DOHH2 (cell line): ENCODE data around the gene BHLHE41.

Source experiments
- H3F3A ChIP-seq: fragments of 200-600 bp; sonication (generic), shearing (Covaris generic); 2 replicates; pipeline ENCODE4 v1.6.0; 2016; ENCODE audit warnings: antibody characterized with exemption, mild to moderate bottlenecking; ENCODE audit not compliant: control insufficient read depth, insufficient read depth
- H3K27ac ChIP-seq: fragments of 200-600 bp; sonication (generic); 2 replicates; pipeline ENCODE4 v1.5.1; 2014; ENCODE audit warnings: low read depth, mild to moderate bottlenecking, low read length, moderate library complexity
- H3K27me3 ChIP-seq: fragments of 200-600 bp; sonication (generic); 2 replicates; pipeline ENCODE4 v1.6.1; 2014; ENCODE audit warnings: mild to moderate bottlenecking, low read length, mixed read lengths; ENCODE audit not compliant: control insufficient read depth
- H3K36me3 ChIP-seq: fragments of 200-600 bp; sonication (generic); 2 replicates; pipeline ENCODE4 v1.6.1; 2014; ENCODE audit warnings: mild to moderate bottlenecking, low read length, moderate library complexity, mixed read lengths; ENCODE audit not compliant: control insufficient read depth
- H3K4me1 ChIP-seq: fragments of 200-600 bp; sonication (generic); 2 replicates; pipeline ENCODE4 v1.6.1; 2014; ENCODE audit warnings: mild to moderate bottlenecking, low read length, mixed read lengths; ENCODE audit not compliant: control insufficient read depth
- H3K4me2 ChIP-seq: fragments of 200-600 bp; sonication (generic); 2 replicates; pipeline ENCODE4 v1.6.0; 2014; ENCODE audit warnings: mild to moderate bottlenecking, low read length, moderate library complexity
- H3K4me3 ChIP-seq: fragments of 200-600 bp; sonication (generic); 2 replicates; pipeline ENCODE4 v1.5.1; 2014; ENCODE audit warnings: mild to moderate bottlenecking, low read length, mixed read lengths
- H3K79me2 ChIP-seq: fragments of 200-600 bp; sonication (generic); 2 replicates; pipeline ENCODE4 v1.6.1; 2014; ENCODE audit warnings: mild to moderate bottlenecking, low read length, mixed read lengths; ENCODE audit not compliant: control insufficient read depth
- H3K9me2 ChIP-seq: fragments of 200-600 bp; sonication (generic); replicated peaks from 2 replicates; pipeline ENCODE4 v1.6.1; 2014; ENCODE audit warnings: mild to moderate bottlenecking, low read length, mixed read lengths; ENCODE audit not compliant: control insufficient read depth
- H3K9me3 ChIP-seq: fragments of 200-600 bp; sonication (generic); 2 replicates; pipeline ENCODE4 v1.6.1; 2014; ENCODE audit warnings: antibody characterized with exemption, low read length, mixed read lengths; ENCODE audit not compliant: control insufficient read depth, insufficient read depth
- H4K20me1 ChIP-seq: fragments of 200-600 bp; sonication (generic); 2 replicates; pipeline ENCODE4 v1.6.0; 2014; ENCODE audit warnings: low read depth, mild to moderate bottlenecking, antibody characterized with exemption, low read length, moderate library complexity; ENCODE audit not compliant: control insufficient read depth, insufficient read depth
- CTCF ChIP-seq: fragments of 200-600 bp; sonication (generic); IDR thresholded peaks from one replicate; pipeline ENCODE4 v1.5.1; 2014; ENCODE audit warnings: antibody characterized with exemption, mild to moderate bottlenecking, low read depth, low read length; ENCODE audit not compliant: poor library complexity, severe bottlenecking
- EZH2phosphoT487 ChIP-seq: fragments of 200-600 bp; sonication (generic); IDR thresholded peaks from 2 replicates; pipeline ENCODE4 v1.6.1; 2017; ENCODE audit warnings: borderline replicate concordance, mild to moderate bottlenecking, antibody characterized with exemption, low read length, moderate library complexity, mixed read lengths

Gene BHLHE41

GRCh38 chr12:26130728-26131127 lies 5.9 kb upstream of the BHLHE41 start:
- peaks cover 22% of the 10 kb centered on the region for H3K4me1 ChIP-seq
- H3K27me3 ChIP-seq = peaks cover 89% of the 10 kb centered on the region
- TF ChIP-seq EZH2phosphoT487 = no peak
- no peak for TF ChIP-seq CTCF
- H3K9me2 ChIP-seq = no peaks in the 10 kb centered on the region
- H3K27ac ChIP-seq = no peak overlapping the region
- no peak overlapping the region for H3K4me3 ChIP-seq
- H3K36me3 ChIP-seq = no peaks in the 10 kb centered on the region
- no peaks in the 10 kb centered on the region for H4K20me1 ChIP-seq
- H3K4me2 ChIP-seq = no peak overlapping the region; the same call in 1 of the 2 replicates
- no peaks in the 10 kb centered on the region for H3K9me3 ChIP-seq
- no peaks in the 10 kb centered on the region for H3K79me2 ChIP-seq
- H3F3A ChIP-seq = no peaks in the 10 kb centered on the region

- no peak overlapping the region for H3K27ac ChIP-seq
- peaks cover 93% of the 10 kb centered on the region for H3K27me3 ChIP-seq
- peaks cover 5% of the 10 kb centered on the region; the same call in 1 of the 2 replicates for H4K20me1 ChIP-seq
- no peak overlapping the region for H3K4me3 ChIP-seq
- H3F3A ChIP-seq = peaks cover 2% of the 10 kb centered on the region; the same call in 1 of the 2 replicates
- TF ChIP-seq EZH2phosphoT487 (no peak), CTCF (no peak)
- H3K9me3 ChIP-seq = no peaks in the 10 kb centered on the region
- no peaks in the 10 kb centered on the region for H3K9me2 ChIP-seq
- no peaks in the 10 kb centered on the region for H3K36me3 ChIP-seq
- peaks cover 33% of the 10 kb centered on the region for H3K4me1 ChIP-seq
- no peaks in the 10 kb centered on the region for H3K79me2 ChIP-seq
- H3K4me2 ChIP-seq = no peak overlapping the region
Measured at GRCh38 chr12:26128168-26128567, 3.3 kb upstream of the BHLHE41 start.

- no peak overlapping the region for H3K27ac ChIP-seq
- no peak overlapping the region for H3K4me2 ChIP-seq
- no peaks in the 10 kb centered on the region for H3K79me2 ChIP-seq
- peaks cover 92% of the 10 kb centered on the region for H3K27me3 ChIP-seq
- H3K4me3 ChIP-seq = no peak overlapping the region
- no peaks in the 10 kb centered on the region for H3K36me3 ChIP-seq
- TF ChIP-seq CTCF (no peak), EZH2phosphoT487 (no peak)
- H3K9me3 ChIP-seq = no peaks in the 10 kb centered on the region
- H3K4me1 ChIP-seq = peaks cover 39% of the 10 kb centered on the region
- peaks cover 2% of the 10 kb centered on the region; the same call in 1 of the 2 replicates for H3F3A ChIP-seq
- H4K20me1 ChIP-seq = peaks cover 5% of the 10 kb centered on the region; the same call in 1 of the 2 replicates
- H3K9me2 ChIP-seq = no peaks in the 10 kb centered on the region
Measured at GRCh38 chr12:26127404-26127803, 2.6 kb upstream of the BHLHE41 start.
